Esophagus squamous epithelium (tissue), 5 donors: ENCODE measurements around the gene DHCR24. TPM values are rescaled to one million over a fixed set of nuclear protein-coding genes. Genes with fewer than 3 reads are reported as not detected.

Experiments
- DNase-seq: peaks from one replicate; lab custom pipeline; 2025; lab: John Stamatoyannopoulos, UW
- H3K27ac ChIP-seq, 4 donors: fragments of 200-600 bp; sonication (generic); one replicate each; pipeline ENCODE4 v1.5.1; 2016 to 2019; ENCODE audit warnings: mild to moderate bottlenecking in 1 of 4
- H3K27me3 ChIP-seq, 4 donors: fragments of 200-600 bp; sonication (generic); 1 replicate in 3 of 4; 2 replicates in 1 of 4; pipeline versions ENCODE4 v1.5.1 to v1.6.0; 2017 to 2021; ENCODE audit warnings: antibody characterized with exemption in 1 of 4
- H3K36me3 ChIP-seq, 3 donors: fragments of 200-600 bp; sonication (generic); one replicate each; pipeline ENCODE4 v1.5.1; 2016 to 2019
- H3K4me1 ChIP-seq, 3 donors: fragments of 200-600 bp; sonication (generic); one replicate each; pipeline ENCODE4 v1.5.1; 2017 to 2019
- H3K4me3 ChIP-seq, 4 donors: fragments of 200-600 bp; sonication (generic); 1 replicate in 3 of 4; 2 replicates in 1 of 4; pipeline ENCODE4 v1.5.1; 2016 to 2019; ENCODE audit warnings: mild to moderate bottlenecking in 2 of 4, moderate library complexity in 1 of 4
- H3K9me3 ChIP-seq, 3 donors: fragments of 200-600 bp; sonication (generic); one replicate each; pipeline ENCODE4 v1.5.1; 2016 to 2019
- POLR2A ChIP-seq, 4 donors: fragments of 450-650 bp; IDR thresholded peaks; one replicate each; pipeline ENCODE4 v1.6.1; 2017; ENCODE audit warnings: antibody characterized with exemption in 4 of 4, mild to moderate bottlenecking in 4 of 4, moderate library complexity in 3 of 4
- WGBS, 2 donors: methylation state at CpG; one replicate each; pipeline ENCODE4 v1.1.5; 2018; 5-methylcytosine and 5-hydroxymethylcytosine counted together
- intact Hi-C: fragments of 100-400 bp; cut with DNase I; formaldehyde crosslinking; loops from one replicate; pipeline ENCODE4 v1.15.0; 2022
- total RNA-seq, 4 donors: library from RNA; depleted of rRNA; stranded (reverse); fragments of >200 nt; gene quantifications; one replicate each; pipeline ENCODE4 v1.1.0, GENCODE V29; 2016
- TF ChIP-seq, protein P1 (sequence below), 6 experiments: fragments of 450-650 bp in 4 of 6; fragments of 200-600 bp in 2 of 6; sonication (generic) in 2 of 6; IDR thresholded peaks; one replicate each; pipeline ENCODE4 v1.5.1; 2016 to 2019; ENCODE audit warnings: antibody characterized with exemption in 6 of 6, mild to moderate bottlenecking in 4 of 6, moderate library complexity in 4 of 6
- donor health status: DM: yes; HTN: yes; CAD: no.

Gene DHCR24
- total RNA-seq, 4 donors from 2014 or later = 285 to 499 (median 340) TPM

DNA sequence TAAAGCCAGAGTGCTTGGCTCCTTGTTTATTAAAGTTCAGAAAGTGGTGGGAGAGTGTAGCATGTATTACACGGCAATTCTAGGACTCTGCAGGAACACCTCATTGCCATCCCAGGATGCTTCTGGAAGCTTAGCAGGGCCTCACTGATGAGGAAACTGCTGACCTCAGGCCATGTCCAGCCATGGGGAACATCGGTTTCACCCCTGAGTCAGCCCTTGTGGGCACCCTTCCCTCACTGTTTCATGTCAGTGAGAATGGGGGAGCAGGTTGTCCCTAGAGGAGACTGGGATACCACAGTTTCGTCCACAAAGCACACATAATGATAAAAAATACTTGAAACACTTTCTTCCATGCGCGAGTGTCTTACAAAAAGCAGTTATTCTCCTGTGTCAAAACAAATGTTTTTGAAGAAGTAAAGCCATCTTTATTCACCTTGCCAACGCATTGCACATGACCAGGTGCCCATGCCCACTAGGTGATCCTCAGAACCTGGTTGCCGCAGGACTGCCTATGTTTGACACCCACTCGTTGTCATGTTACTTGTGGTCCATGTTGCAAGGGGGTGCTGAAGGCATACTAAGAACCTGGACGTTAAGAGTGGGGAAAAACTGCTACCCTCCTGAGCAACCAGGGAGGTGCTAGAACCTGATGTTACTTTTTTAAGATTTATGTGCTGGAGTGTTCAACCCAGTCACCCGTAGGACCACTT lies 44.6 kb downstream of the DHCR24 start:
- no peak for TF ChIP-seq POLR2A (IDR thresholded peaks at IDR 0.05)
- TF ChIP-seq, protein P1, sequence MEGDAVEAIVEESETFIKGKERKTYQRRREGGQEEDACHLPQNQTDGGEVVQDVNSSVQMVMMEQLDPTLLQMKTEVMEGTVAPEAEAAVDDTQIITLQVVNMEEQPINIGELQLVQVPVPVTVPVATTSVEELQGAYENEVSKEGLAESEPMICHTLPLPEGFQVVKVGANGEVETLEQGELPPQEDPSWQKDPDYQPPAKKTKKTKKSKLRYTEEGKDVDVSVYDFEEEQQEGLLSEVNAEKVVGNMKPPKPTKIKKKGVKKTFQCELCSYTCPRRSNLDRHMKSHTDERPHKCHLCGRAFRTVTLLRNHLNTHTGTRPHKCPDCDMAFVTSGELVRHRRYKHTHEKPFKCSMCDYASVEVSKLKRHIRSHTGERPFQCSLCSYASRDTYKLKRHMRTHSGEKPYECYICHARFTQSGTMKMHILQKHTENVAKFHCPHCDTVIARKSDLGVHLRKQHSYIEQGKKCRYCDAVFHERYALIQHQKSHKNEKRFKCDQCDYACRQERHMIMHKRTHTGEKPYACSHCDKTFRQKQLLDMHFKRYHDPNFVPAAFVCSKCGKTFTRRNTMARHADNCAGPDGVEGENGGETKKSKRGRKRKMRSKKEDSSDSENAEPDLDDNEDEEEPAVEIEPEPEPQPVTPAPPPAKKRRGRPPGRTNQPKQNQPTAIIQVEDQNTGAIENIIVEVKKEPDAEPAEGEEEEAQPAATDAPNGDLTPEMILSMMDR (IDR thresholded peaks at IDR 0.05) = no peak
- Histone ChIP-seq H3K4me1 (peaks cover 0 to 11% (median 6%) of the 10 kb centered on the region in 3 donors), H3K27ac (no peak overlapping the region), H3K4me3 (no peak overlapping the region), H3K36me3 (peaks cover 0 to 15% (median 0%) of the 10 kb centered on the region in 3 donors), H3K9me3 (no peaks in the 10 kb centered on the region), H3K27me3 (no peaks in the 10 kb centered on the region)
- no peak for DNase-seq
- intact Hi-C loops = no loop called here
- 87 to 88% methylated on average over 8 to 10 of the region's 10 CpGs for WGBS, 2 donors

DNA sequence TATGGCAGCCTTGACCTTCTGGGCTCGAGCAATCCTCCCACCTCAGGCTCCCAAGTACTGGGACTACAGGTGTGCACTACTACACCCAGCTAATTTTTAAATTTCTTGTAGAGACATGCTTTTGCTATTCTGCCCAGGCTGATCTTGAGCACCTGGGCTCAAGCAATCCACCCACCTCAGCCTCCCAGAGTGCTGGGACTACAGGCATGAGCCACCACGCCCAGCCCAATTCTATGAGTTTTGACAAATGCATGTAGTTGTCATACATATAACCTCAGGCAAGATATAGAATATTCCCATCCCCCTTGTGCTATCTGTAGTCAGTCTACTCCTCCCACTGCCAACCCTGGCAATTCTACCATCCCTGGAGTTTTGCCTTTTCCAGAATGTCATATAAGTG lies 47.2 kb downstream of the DHCR24 start:
- H3K27ac ChIP-seq = peak overlapping the region in 1 of 4 donors; percentile 42
- intact Hi-C loops = no loop called here
- TF ChIP-seq, protein P1 (IDR thresholded peaks at IDR 0.05) = no peak
- no peak for TF ChIP-seq POLR2A (IDR thresholded peaks at IDR 0.05)
- no peak for DNase-seq
- no peaks in the 10 kb centered on the region for H3K36me3 ChIP-seq
- no peak overlapping the region for H3K4me3 ChIP-seq
- peaks cover 0 to 10% (median 6%) of the 10 kb centered on the region in 3 donors for H3K4me1 ChIP-seq
- WGBS, 2 donors = 29 to 51% methylated on average over 2 of the region's 2 CpGs
- H3K9me3 ChIP-seq = no peaks in the 10 kb centered on the region
- no peaks in the 10 kb centered on the region for H3K27me3 ChIP-seq

DNA sequence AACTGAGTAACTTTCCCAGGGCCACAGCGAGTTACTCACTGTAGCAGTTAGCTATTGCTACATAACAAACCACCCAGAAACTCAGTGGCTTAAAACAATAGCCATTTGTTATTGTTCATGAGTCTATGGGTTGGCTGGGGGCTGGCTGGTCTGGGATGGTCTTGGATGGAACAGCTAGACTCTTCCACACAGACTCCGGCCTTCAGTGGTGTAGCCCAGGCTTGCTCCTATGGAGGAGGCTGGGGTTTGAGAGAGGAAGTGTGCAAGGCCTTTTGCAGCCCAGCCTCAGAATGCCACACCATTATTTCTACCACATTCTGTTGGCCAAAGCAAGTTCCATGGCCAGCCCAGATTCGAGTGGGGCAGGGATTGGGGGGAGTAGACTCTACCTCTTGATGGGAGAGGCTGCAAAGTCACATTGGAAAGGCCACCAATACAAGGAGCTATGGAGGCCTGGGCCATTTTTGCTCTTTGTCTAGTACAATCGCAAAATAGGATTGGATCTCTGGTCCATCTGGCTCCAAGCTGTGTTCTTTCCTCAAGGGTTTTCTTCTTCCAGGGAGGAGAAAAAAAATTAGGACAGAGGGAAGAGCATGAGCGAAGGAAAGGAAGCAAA lies 48.3 kb downstream of the DHCR24 start:
- no peaks in the 10 kb centered on the region for H3K27me3 ChIP-seq
- WGBS, 2 donors = 70 to 77% methylated on average over 4 to 5 of the region's 5 CpGs
- peaks cover 0 to 10% (median 6%) of the 10 kb centered on the region in 3 donors for H3K4me1 ChIP-seq
- H3K36me3 ChIP-seq = no peaks in the 10 kb centered on the region
- H3K4me3 ChIP-seq = no peak overlapping the region
- DNase-seq = no peak
- no peaks in the 10 kb centered on the region for H3K9me3 ChIP-seq
- H3K27ac ChIP-seq = no peak overlapping the region
- intact Hi-C loops = no loop called here
- TF ChIP-seq, protein P1 (IDR thresholded peaks at IDR 0.05) = no peak
- TF ChIP-seq POLR2A (IDR thresholded peaks at IDR 0.05) = no peak

DNA sequence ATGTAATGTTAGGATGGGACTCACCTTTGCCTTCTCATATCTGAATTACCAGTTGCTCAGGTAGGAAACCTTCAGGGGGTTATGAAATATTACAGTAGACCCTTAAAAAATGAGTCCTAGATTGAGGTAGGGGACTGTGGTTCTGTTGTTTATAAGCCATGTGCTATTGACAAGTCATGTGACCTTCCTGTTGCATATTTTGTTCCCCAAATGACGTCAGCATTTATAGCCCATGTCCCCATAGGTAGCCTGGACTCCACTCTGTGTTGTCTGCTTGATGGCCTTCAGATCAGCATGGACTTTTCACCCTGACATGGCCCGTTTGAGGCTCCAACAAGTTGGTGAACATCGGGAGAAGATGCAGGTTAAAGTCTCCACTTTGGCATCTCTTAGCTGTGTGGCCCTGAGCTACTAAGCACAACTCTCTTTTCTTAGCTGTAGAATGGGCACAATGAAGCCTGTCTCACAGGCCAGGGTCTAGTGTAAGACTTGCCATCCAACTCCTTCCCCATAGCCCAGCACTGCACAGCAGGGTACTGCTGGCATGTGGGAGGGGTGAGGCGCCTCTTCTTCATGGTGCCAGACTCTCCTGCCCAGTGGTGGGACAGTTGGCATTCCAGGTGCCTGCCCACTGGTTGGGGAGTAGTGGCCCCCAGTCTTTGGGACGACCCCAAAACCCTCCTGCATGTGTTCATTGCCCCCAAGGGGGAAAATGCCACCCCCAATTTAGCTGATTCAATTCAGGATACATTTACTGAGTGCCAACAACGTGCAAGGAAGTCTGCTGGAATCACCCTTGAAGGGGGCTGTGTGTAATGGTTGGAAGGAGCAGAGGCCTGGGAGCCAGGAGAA lies 49.8 kb downstream of the DHCR24 start:
- no peaks in the 10 kb centered on the region for H3K9me3 ChIP-seq
- TF ChIP-seq, protein P1 (IDR thresholded peaks at IDR 0.05) = no peak
- TF ChIP-seq POLR2A (IDR thresholded peaks at IDR 0.05) = no peak
- H3K27me3 ChIP-seq = no peaks in the 10 kb centered on the region
- peaks cover 0 to 10% (median 6%) of the 10 kb centered on the region in 3 donors for H3K4me1 ChIP-seq
- 76 to 85% methylated on average over 3 to 5 of the region's 6 CpGs for WGBS, 2 donors
- H3K27ac ChIP-seq = no peak overlapping the region
- H3K36me3 ChIP-seq = no peaks in the 10 kb centered on the region
- intact Hi-C loops = no loop called here
- H3K4me3 ChIP-seq = no peak overlapping the region
- DNase-seq = no peak
